Measurements from ENCODE around the gene TTLL4. TPM values are rescaled to one million over a fixed set of nuclear protein-coding genes. Genes with fewer than 3 reads are reported as not detected.

The TTLL4 gene
- polyA plus RNA-seq, 1 of the 3 experiments (the other 2 are of a cell fraction): 15.6 TPM

- Histone ChIP-seq H3K27ac (ENCODE audit: low read depth in 2 of 2, low read length in 1 of 2) (no peak overlapping the region), H3K79me2 (ENCODE audit: insufficient read depth) (no peaks in the 10 kb centered on the region), H3K4me2 (no peak overlapping the region), H3K4me1 (ENCODE audit: control insufficient read depth in 1 of 2, insufficient read depth in 2 of 2, low read depth in 1 of 2, low read length in 1 of 2) (peaks cover 0 to 9% of the 10 kb centered on the region in 2 experiments; a peak in 2 of 4 replicates), H3K4me3 (ENCODE audit: low read depth in 2 of 2, low read length in 1 of 2) (no peak overlapping the region), H3K36me3 (replicated peaks in 1 of 2; ENCODE audit: control insufficient read depth in 1 of 2, insufficient read depth in 2 of 2, low read length in 1 of 2) (no peaks in the 10 kb centered on the region), H2AFZ (ENCODE audit: low read depth) (no peak overlapping the region; the same call in 1 of the 2 replicates), H3K9me2 (no peaks in the 10 kb centered on the region), H3K27me3 (ENCODE audit: insufficient read depth) (no peaks in the 10 kb centered on the region), H3F3A (replicated peaks; ENCODE audit: insufficient read depth) (no peaks in the 10 kb centered on the region), H3K9ac (no peak overlapping the region), H3K9me3 (0 out of 2 replicates have a peak, but pooled peaks cover 4% of the 10 kb centered on the region), H4K20me1 (ENCODE audit: insufficient read depth) (no peaks in the 10 kb centered on the region)
- CTCF ChIA-PET: interaction anchor here (1.1 to 1.6 kb wide), 2 partner anchors 9 to 30 kb away, joined by 3 to 4 read pairs; no protein-coding TSS in a partner anchor
- DNase-seq: no peak
- POLR2A ChIA-PET: no interaction called here
- 62% methylated on average over 1 of the region's 1 CpG for WGBS (ENCODE audit: low lambda C conversion rate)
- no peak for TF ChIP-seq RFX5 (IDR thresholded peaks at IDR 0.05; ENCODE audit: low read length)
- no peak for TF ChIP-seq ELF1 (IDR thresholded peaks at IDR 0.05)
- TF ChIP-seq TCF12 (IDR thresholded peaks at IDR 0.05): no peak
- no peak for TF ChIP-seq TAF1 (IDR thresholded peaks at IDR 0.05; ENCODE audit: borderline replicate concordance, low read depth, low read length)
Observed at GRCh38 chr2:218804817-218805216, 94.2 kb downstream of the TTLL4 start.

Other genes with a start within 250 kb of the TTLL4 start
- 0.95 and 1.4 TPM in 2 replicates for gene USP37, start 142.5 kb upstream of the TTLL4 start, polyA plus RNA-seq (2012; rRNA removed)
- gene CNOT9, start 142.0 kb upstream of the TTLL4 start, polyA plus RNA-seq (2012; rRNA removed): 36.8 and 40.8 TPM in 2 replicates
- 8.5 and 11.0 TPM in 2 replicates for gene PLCD4, start 102.9 kb upstream of the TTLL4 start, polyA plus RNA-seq (2012; rRNA removed)
- 5.7 and 8.1 TPM in 2 replicates for gene ZNF142, start 51.2 kb upstream of the TTLL4 start, polyA plus RNA-seq (2012; rRNA removed)
- gene BCS1L, start 51.2 kb upstream of the TTLL4 start, polyA plus RNA-seq (2012; rRNA removed): 47.5 and 59.8 TPM in 2 replicates
- 72.2 and 90.6 TPM in 2 replicates for gene RNF25, start 38.8 kb upstream of the TTLL4 start, polyA plus RNA-seq (2012; rRNA removed)
- gene STK36, start 38.7 kb upstream of the TTLL4 start, polyA plus RNA-seq (2012; rRNA removed): 53.5 and 83.2 TPM in 2 replicates
- gene CYP27A1, start 71.3 kb downstream of the TTLL4 start, polyA plus RNA-seq (2012; rRNA removed): 0.18 and 0.54 TPM in 2 replicates
- not detected in 2 replicates for gene PRKAG3, start 121.0 kb downstream of the TTLL4 start, polyA plus RNA-seq (2012; rRNA removed)
- gene WNT6, start 149.0 kb downstream of the TTLL4 start, polyA plus RNA-seq (2012; rRNA removed): 0.06 and 0.08 TPM in 2 replicates
- 0.02 TPM in 1 of 2 replicates, not detected in the other for gene WNT10A, start 170.0 kb downstream of the TTLL4 start, polyA plus RNA-seq (2012; rRNA removed)
- gene CDK5R2, start 248.8 kb downstream of the TTLL4 start, polyA plus RNA-seq (2012; rRNA removed): 0.19 and 0.26 TPM in 2 replicates

Data from SK-N-SH (cell line).